Heart right ventricle (tissue), 16 donors: ENCODE data around the gene ADARB1. TPM values are rescaled to one million over a fixed set of nuclear protein-coding genes. Genes with fewer than 3 reads are reported as not detected.

Source experiments
- ATAC-seq, 8 donors: fragments of 200-7000 bp; cut with Tn5 transposase; one replicate each; pipeline ENCODE4 v1.9.1; 2020; ENCODE audit warnings: mild to moderate bottlenecking in 8 of 8, moderate library complexity in 8 of 8, moderate number of reproducible peaks in 1 of 8
- DNase-seq, 2 donors: peaks; one replicate each; pipeline ENCODE4 v3.0.0-alpha.2; 2020
- H3K27ac ChIP-seq, 10 donors: fragments of 200-600 bp; sonication (generic) in 2 of 10; one replicate each; pipeline versions ENCODE4 v1.5.0 to v1.8.0; 2020 to 2022; ENCODE audit warnings: mild to moderate bottlenecking in 3 of 10
- H3K27me3 ChIP-seq, 7 donors: fragments of 200-600 bp; one replicate each; pipeline ENCODE4 v1.8.0; 2021 to 2022; ENCODE audit warnings: mild to moderate bottlenecking in 2 of 7
- H3K36me3 ChIP-seq, 9 donors: fragments of 200-600 bp; sonication (generic) in 1 of 9; one replicate each; pipeline versions ENCODE4 v1.5.0 to v1.8.0; 2020 to 2022; ENCODE audit warnings: mild to moderate bottlenecking in 2 of 9
- H3K4me1 ChIP-seq, 9 donors: fragments of 200-600 bp; sonication (generic) in 1 of 9; one replicate each; pipeline versions ENCODE4 v1.5.0 to v1.8.0; 2020 to 2022; ENCODE audit warnings: mild to moderate bottlenecking in 4 of 9
- H3K4me3 ChIP-seq, 10 donors: fragments of 200-600 bp; sonication (generic) in 2 of 10; one replicate each; pipeline versions ENCODE4 v1.5.0 to v1.8.0; 2020 to 2022; ENCODE audit warnings: mild to moderate bottlenecking in 7 of 10, moderate library complexity in 2 of 10
- H3K9me3 ChIP-seq, 11 donors: fragments of 200-600 bp in 10 of 11; sonication (generic) in 2 of 11; one replicate each; pipeline versions ENCODE4 v1.5.0 to v1.8.0; 2013 to 2022; ENCODE audit warnings: mild to moderate bottlenecking in 2 of 11, control low read depth in 1 of 11, moderate library complexity in 1 of 11
- CTCF ChIP-seq, 9 donors: fragments of 200-600 bp; sonication (generic) in 2 of 9; IDR thresholded peaks; one replicate each; pipeline versions ENCODE4 v1.5.0 to v1.8.0; 2021 to 2022; ENCODE audit warnings: antibody characterized with exemption in 9 of 9, mild to moderate bottlenecking in 5 of 9, moderate library complexity in 1 of 9
- WGBS, 2 donors: extraction: QIAGEN DNeasy Blood & Tissue Kit; methylation state at CpG; one replicate each; pipeline ENCODE4 v1.1.7; 2013; ENCODE audit warnings: inconsistent platforms in 1 of 2; 5-methylcytosine and 5-hydroxymethylcytosine counted together
- intact Hi-C, 10 donors: fragments of 100-400 bp; cut with DNase I; formaldehyde crosslinking; loops; one replicate each; pipeline versions ENCODE4 v1.11.1 to v1.14.2; 2022
- polyA plus RNA-seq, 2 donors: library from polyadenylated mRNA; stranded (reverse); fragments of 200-250 nt; gene quantifications; one replicate each; pipeline ENCODE4 v1.2.3, GENCODE V29; 2013
- total RNA-seq, 10 donors: library from RNA; stranded (reverse); fragmentation: NEBNext Ultra II Directional in 3 of 10; extraction: Animal tissue kit (Norgen Biotek cat#: 25700) in 3 of 10; gene quantifications; one replicate each; pipeline versions ENCODE4 v1.2.1 to v1.2.4, GENCODE V29; 2021 to 2023
- donor health status: Arrhythmogenic right ventricular cardiomyopathy.
- donor health status: ischemic (EF 13 %, LVEDD 7.1; RV severe dilation, severe dysfunction).
- donor health status: healthy with polysubstance abuse.
- donor health status: DM: no; HTN: yes; CAD: no.
- donor health status: DM: no; HTN: no; CAD: no.
- donor health status: ischemic (EF 25% LVEDD 6.9; RV normal size, moderate dysfunction).
- donor health status: ischemic (EF 25% LVEDD 5.7; RV mildly dilated, moderate dysfunction).
- donor health status: healthy.
- donor health status: DM: yes; HTN: yes; CAD: no.
- donor health status: Ischemic cardiomyopathy.
- donor health status: ischemic (EF 35%, LVEDD 5.7; RV mildly dilated, moderate dysfunction).
- donor health status: nonischemic (EF 11% LVEDD 7.7; RV severe dilation, severe dysfunction).
- donor health status: DM: yes; HTN: yes; CAD: no.
- donor health status: PGD.
- donor health status: ischemic (EF 29% LVEDD 5.4; RV normal size, mild dysfunction).
- donor health status: nonischemic (EF 23%, LVEDD 6.1; RV moderate dilation, normal function).

ADARB1 gene
- total and polyA plus RNA-seq, 12 donors: 7.4 to 21.2 (median 13.5) TPM

- WGBS, 2 donors: 77 to 95% methylated on average over 2 of the region's 2 CpGs
- Histone ChIP-seq H3K9me3 (peaks cover 0 to 29% (median 6%) of the 10 kb centered on the region in 11 donors), H3K27me3 (no peaks in the 10 kb centered on the region), H3K4me3 (no peak overlapping the region), H3K4me1 (peaks cover 0 to 16% (median 0%) of the 10 kb centered on the region in 9 donors), H3K36me3 (peaks cover 0 to 87% (median 18%) of the 10 kb centered on the region in 9 donors), H3K27ac (no peak overlapping the region)
- ATAC-seq (no peak), DNase-seq (no peak)
- intact Hi-C loops: no loop called here
- no peak for TF ChIP-seq CTCF (IDR thresholded peaks at IDR 0.05)
These were observed 139.0 kb downstream of the ADARB1 start for GRCh38 chr21:45213392-45213791.

- no peak for TF ChIP-seq CTCF (IDR thresholded peaks at IDR 0.05)
- intact Hi-C loops: no loop called here
- Histone ChIP-seq H3K27ac (no peak overlapping the region), H3K4me1 (peaks cover 0 to 3% (median 0%) of the 10 kb centered on the region in 9 donors), H3K27me3 (no peaks in the 10 kb centered on the region), H3K9me3 (peaks cover 0 to 29% (median 6%) of the 10 kb centered on the region in 11 donors), H3K4me3 (no peak overlapping the region), H3K36me3 (peaks cover 0 to 90% (median 17%) of the 10 kb centered on the region in 9 donors)
- WGBS, 2 donors: 60 to 62% methylated on average over 2 of the region's 2 CpGs
- ATAC-seq (no peak), DNase-seq (no peak)
These were observed 140.8 kb downstream of the ADARB1 start for GRCh38 chr21:45215213-45215612.

- no peak for ATAC-seq
- no peak for TF ChIP-seq CTCF (IDR thresholded peaks at IDR 0.05)
- no peak for DNase-seq
- Histone ChIP-seq H3K4me3 (no peak overlapping the region), H3K36me3 (peaks cover 0 to 90% (median 18%) of the 10 kb centered on the region in 9 donors), H3K4me1 (no peaks in the 10 kb centered on the region), H3K27ac (no peak overlapping the region), H3K9me3 (peaks cover 0 to 29% (median 6%) of the 10 kb centered on the region in 11 donors), H3K27me3 (no peaks in the 10 kb centered on the region)
- 88 to 90% methylated on average over 1 of the region's 1 CpG for WGBS, 2 donors
- intact Hi-C loops: no loop called here
These were observed 142.6 kb downstream of the ADARB1 start for GRCh38 chr21:45217010-45217409.

- Histone ChIP-seq H3K36me3 (peaks cover 0 to 85% (median 18%) of the 10 kb centered on the region in 9 donors), H3K9me3 (peaks cover 0 to 29% (median 6%) of the 10 kb centered on the region in 11 donors), H3K27ac (peak overlapping the region in 1 of 10 donors; percentile 5), H3K27me3 (no peaks in the 10 kb centered on the region), H3K4me1 (no peaks in the 10 kb centered on the region), H3K4me3 (no peak overlapping the region)
- 91% methylated on average over 6 of the region's 6 CpGs for WGBS, 2 donors
- DNase-seq (no peak), ATAC-seq (no peak)
- intact Hi-C loops: no loop called here
- TF ChIP-seq CTCF (IDR thresholded peaks at IDR 0.05): no peak
These were observed 145.1 kb downstream of the ADARB1 start for GRCh38 chr21:45219517-45219916.
